Stomach smooth muscle (tissue), 2 donors: ENCODE results near the gene CYB561D2.

Source experiments
- H3K27ac ChIP-seq: one replicate; pipeline ENCODE4 v1.7.0; 2013; ENCODE audit warnings: mild to moderate bottlenecking, low read length, inconsistent platforms
- H3K27me3 ChIP-seq, 2 donors: one replicate each; pipeline ENCODE4 v1.7.0; 2013; ENCODE audit warnings: low read length in 2 of 2; ENCODE audit not compliant: insufficient read depth in 2 of 2, control insufficient read depth in 1 of 2
- H3K36me3 ChIP-seq, 2 donors: one replicate each; pipeline ENCODE4 v1.7.0; 2013; ENCODE audit warnings: low read length in 2 of 2; ENCODE audit not compliant: control insufficient read depth in 2 of 2, insufficient read depth in 2 of 2
- H3K4me1 ChIP-seq: one replicate; pipeline ENCODE4 v1.7.0; 2013; ENCODE audit warnings: low read length; ENCODE audit not compliant: control insufficient read depth, insufficient read depth
- H3K4me3 ChIP-seq, 2 donors: one replicate each; pipeline ENCODE4 v1.7.0; 2013; ENCODE audit warnings: low read length in 2 of 2
- H3K9ac ChIP-seq, 2 donors: one replicate each; pipeline ENCODE4 v1.7.0; 2013; ENCODE audit warnings: low read length in 2 of 2, mild to moderate bottlenecking in 1 of 2
- H3K9me3 ChIP-seq, 2 donors: one replicate each; pipeline ENCODE4 v1.7.0; 2013; ENCODE audit warnings: low read length in 2 of 2; ENCODE audit not compliant: control insufficient read depth in 2 of 2
- donor health status: healthy.
- donor health status: Pancreatic carcinoma.

CYB561D2 gene

DNA sequence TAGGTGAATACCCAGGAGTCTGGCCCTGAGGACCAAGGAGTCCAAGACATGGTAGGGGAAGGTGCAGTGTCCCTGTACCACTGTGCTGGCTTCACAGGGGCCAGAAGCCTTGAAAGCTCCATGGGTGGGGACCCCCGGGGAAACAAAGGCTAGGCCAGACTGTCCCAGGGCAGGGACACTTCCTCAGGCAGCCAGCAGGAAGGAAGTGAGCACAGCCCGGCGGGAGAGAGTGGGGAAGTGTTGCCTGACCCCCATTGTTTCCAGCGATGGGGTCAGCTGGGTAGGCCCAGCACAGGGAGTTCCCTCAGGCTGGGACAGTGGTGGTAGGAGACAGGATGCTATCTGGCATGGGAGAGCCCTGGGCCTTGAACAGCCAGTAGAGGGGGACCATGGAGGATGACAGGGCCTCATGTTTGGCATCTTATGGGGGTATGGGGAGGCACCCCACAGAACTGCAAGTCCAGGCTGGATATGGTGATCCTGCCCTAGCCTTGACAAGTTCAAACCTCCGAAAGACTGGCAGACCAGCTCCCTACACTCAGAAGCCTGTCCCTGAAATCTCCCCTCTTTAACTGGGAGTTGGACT lies 27.0 kb upstream of the CYB561D2 start:
- Histone ChIP-seq H3K9ac (no peak overlapping the region), H3K9me3 (no peaks in the 10 kb centered on the region), H3K36me3 (peaks cover 10 to 15% of the 10 kb centered on the region in 2 donors), H3K27ac (peak overlapping the region; percentile 94), H3K27me3 (no peaks in the 10 kb centered on the region), H3K4me1 (peaks cover 56% of the 10 kb centered on the region), H3K4me3 (peak overlapping the region in 1 of 2 donors; percentile 8)

GRCh38 chr3:50324351-50325112 lies 26.1 kb upstream of the CYB561D2 start:
- Histone ChIP-seq H3K4me1 (peaks cover 50% of the 10 kb centered on the region), H3K9me3 (no peaks in the 10 kb centered on the region), H3K36me3 (peaks cover 12% of the 10 kb centered on the region in 2 donors), H3K27ac (peak overlapping the region; percentile 94), H3K27me3 (no peaks in the 10 kb centered on the region), H3K4me3 (no peak overlapping the region), H3K9ac (peak overlapping the region in 1 of 2 donors; percentile 29)

GRCh38 chr3:50325113-50325480 lies 25.6 kb upstream of the CYB561D2 start:
- no peak overlapping the region for H3K27ac ChIP-seq

DNA sequence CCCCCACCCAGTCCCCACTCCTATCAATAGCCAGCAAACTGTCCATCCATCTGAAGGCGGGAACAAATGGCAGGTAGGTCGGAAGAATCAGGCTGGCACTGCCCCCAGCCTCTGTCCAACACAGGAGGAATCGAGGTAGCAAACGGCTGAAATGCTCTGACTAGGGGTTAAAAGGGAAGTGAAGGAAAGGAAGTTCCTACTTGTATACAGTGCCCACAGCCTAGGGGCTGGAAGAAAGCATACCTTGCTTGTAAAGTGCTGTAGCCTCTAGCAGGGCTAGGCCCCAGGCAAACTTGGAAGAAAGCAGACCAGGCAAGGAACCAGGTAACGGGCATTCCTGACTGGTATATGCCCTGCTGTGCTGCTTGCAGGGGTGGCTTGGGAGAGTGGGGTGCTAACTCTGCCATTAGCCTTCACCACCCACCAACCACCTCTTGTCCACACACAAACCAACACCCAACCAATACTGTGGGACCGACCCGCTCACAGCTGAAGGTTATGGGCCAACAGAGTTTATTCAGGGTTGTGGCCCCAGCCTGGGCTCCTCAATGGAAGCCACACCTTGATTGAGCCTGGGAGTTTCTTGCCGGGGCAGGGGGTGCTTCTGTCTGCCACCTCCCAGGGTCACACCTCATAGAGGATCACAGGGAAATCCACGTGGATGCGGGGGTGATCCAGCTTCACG lies 25.0 kb upstream of the CYB561D2 start:
- no peaks in the 10 kb centered on the region for H3K27me3 ChIP-seq
- H3K36me3 ChIP-seq: peaks cover 20 to 23% of the 10 kb centered on the region in 2 donors
- H3K9ac ChIP-seq: no peak overlapping the region
- H3K4me1 ChIP-seq: peaks cover 39% of the 10 kb centered on the region
- no peak overlapping the region for H3K27ac ChIP-seq
- no peak overlapping the region for H3K4me3 ChIP-seq
- H3K9me3 ChIP-seq: no peaks in the 10 kb centered on the region

More at GRCh38 chr3:50325113-50325480, 25.6 kb upstream of the CYB561D2 start:
- Histone ChIP-seq H3K27me3 (no peaks in the 10 kb centered on the region), H3K4me1 (peaks cover 44% of the 10 kb centered on the region), H3K36me3 (peaks cover 14 to 18% of the 10 kb centered on the region in 2 donors), H3K4me3 (no peak overlapping the region), H3K9ac (no peak overlapping the region), H3K9me3 (no peaks in the 10 kb centered on the region)

GRCh38 chr3:50326182-50326541 lies 24.5 kb upstream of the CYB561D2 start:
- no peaks in the 10 kb centered on the region for H3K27me3 ChIP-seq
- no peaks in the 10 kb centered on the region for H3K9me3 ChIP-seq
- H3K9ac ChIP-seq: no peak overlapping the region
- H3K4me1 ChIP-seq: peaks cover 38% of the 10 kb centered on the region
- H3K27ac ChIP-seq: no peak overlapping the region
- H3K36me3 ChIP-seq: peaks cover 25 to 28% of the 10 kb centered on the region in 2 donors
- H3K4me3 ChIP-seq: no peak overlapping the region

DNA sequence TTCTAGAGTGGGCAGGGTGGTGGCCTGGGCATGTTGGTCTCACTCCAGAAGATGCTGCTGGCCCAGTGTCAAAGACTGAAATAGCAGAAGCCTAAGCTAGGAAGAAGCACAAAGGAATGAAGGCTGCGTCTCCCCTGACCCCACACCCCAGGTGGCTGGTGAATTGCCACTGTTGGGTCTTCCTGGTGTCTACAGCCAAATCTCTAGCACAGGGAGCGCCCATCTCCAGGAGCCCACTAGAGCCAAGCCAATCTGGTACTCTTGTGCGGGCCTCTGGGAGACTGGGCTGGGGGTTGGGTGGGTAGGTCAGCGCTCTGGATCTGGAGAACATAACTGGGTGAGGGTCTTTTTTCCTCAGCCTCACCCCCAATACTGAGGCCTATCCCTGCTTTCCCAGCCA lies 23.5 kb upstream of the CYB561D2 start:
- peaks cover 36% of the 10 kb centered on the region for H3K4me1 ChIP-seq
- H3K27ac ChIP-seq: peak overlapping the region; percentile 81
- H3K9me3 ChIP-seq: no peaks in the 10 kb centered on the region
- no peaks in the 10 kb centered on the region for H3K27me3 ChIP-seq
- peak overlapping the region; percentile 90 to 92 for H3K4me3 ChIP-seq
- peak overlapping the region; percentile 90 to 93 for H3K9ac ChIP-seq
- peaks cover 34 to 36% of the 10 kb centered on the region in 2 donors for H3K36me3 ChIP-seq

DNA sequence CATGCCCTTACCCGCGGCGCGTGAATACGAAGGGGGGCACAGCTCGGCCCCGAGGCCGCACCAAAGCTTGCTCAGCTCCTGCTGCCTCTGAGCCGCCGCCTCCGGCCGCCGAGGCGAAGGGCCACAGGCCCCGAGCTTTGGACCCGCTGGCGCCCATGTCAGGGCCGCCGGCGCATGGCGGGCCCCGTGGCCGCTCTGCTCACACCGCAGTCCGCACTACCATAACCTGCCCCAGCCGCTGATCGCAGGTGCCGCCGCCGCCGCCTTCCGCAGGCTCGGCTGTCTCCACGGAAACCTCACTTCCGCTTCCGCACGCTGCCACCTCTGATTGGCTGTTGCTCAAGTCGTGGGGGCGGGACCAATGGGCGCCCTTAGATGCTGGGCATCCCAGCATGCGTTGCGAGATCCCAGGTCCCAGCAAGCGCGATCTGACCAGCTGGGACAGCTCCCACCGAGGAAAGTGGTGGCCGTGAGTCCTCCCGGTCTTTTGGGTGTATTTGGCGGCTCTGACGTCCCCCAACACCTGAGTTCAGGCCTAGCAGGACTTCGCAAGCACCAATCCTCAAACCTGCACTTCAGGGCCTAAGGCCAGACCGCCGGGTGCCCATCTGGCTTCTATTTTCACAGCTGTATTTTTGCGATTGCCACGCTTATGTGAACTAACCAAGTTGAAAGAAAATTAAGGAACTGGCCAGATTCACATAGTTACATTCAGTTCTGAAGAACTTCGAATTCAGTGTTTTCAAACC lies 22.5 kb upstream of the CYB561D2 start, which contains the start of gene TUSC2:
TSS of gene TUSC2 (minus strand) at position 281 of the 749 bp plus-strand sequence. CDS start at position 157, 124 bp downstream.
- H3K9ac ChIP-seq: peak within 1 kb of the TSS; percentile 90 to 93
- H3K9me3 ChIP-seq: no peaks in the 10 kb centered on the region
- H3K27me3 ChIP-seq: no peaks in the 10 kb centered on the region
- H3K27ac ChIP-seq: peak within 1 kb of the TSS; percentile 81
- H3K36me3 ChIP-seq: peaks cover 36 to 38% of the 10 kb centered on the region in 2 donors
- peak within 1 kb of the TSS; percentile 90 to 92 for H3K4me3 ChIP-seq
- H3K4me1 ChIP-seq: peaks cover 29% of the 10 kb centered on the region

DNA sequence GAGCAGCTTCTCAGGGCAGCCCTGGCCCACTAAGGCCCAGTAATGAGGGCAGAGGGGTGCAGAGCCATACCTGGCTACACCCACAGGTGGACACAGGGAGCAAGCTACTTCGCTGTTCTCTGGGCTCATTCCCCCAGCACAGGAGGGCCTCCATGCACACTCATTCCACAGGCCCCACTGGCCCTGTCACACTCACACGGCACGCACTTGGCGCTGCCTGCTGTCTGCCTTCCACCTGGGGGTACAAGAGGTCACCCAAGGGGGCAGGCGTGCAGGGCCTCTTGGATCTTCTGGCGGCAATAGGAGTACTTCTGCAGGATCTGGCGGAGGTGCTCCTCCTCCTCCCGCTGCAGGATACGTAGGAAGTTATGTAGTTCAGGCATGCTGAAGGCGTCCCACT lies 20.3 kb upstream of the CYB561D2 start:
- Histone ChIP-seq H3K36me3 (peaks cover 39 to 41% of the 10 kb centered on the region in 2 donors), H3K4me3 (no peak overlapping the region), H3K27ac (no peak overlapping the region), H3K9me3 (no peaks in the 10 kb centered on the region), H3K4me1 (peaks cover 34% of the 10 kb centered on the region), H3K27me3 (no peaks in the 10 kb centered on the region), H3K9ac (no peak overlapping the region)

DNA sequence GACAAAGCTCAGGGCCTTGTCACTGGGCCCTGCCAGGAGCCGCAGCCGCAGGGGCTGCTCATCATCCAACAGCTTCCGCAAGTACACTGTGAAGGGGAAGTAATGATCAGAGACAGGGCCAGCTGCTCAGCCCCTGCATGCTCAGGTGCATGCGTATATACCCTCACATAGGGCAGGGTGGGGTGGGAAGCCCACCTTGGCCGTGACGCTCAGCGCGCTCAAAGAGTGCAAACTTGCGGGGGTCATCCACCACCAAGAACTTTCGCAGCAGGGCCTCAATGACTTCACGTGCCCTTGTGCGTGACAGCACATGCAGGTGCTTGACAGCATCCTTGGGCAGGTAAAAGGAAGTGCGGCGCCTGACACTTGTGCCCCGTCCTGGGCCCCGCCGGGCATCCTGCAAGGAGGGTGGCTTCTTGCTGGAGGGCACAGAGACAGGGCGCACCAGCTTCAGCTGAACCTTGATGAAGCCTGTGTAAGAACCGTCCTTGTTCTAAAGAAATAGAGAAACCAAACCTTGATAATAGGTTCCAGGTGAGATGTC lies 19.2 kb upstream of the CYB561D2 start:
- Histone ChIP-seq H3K9ac (no peak overlapping the region), H3K4me1 (peaks cover 45% of the 10 kb centered on the region)

DNA sequence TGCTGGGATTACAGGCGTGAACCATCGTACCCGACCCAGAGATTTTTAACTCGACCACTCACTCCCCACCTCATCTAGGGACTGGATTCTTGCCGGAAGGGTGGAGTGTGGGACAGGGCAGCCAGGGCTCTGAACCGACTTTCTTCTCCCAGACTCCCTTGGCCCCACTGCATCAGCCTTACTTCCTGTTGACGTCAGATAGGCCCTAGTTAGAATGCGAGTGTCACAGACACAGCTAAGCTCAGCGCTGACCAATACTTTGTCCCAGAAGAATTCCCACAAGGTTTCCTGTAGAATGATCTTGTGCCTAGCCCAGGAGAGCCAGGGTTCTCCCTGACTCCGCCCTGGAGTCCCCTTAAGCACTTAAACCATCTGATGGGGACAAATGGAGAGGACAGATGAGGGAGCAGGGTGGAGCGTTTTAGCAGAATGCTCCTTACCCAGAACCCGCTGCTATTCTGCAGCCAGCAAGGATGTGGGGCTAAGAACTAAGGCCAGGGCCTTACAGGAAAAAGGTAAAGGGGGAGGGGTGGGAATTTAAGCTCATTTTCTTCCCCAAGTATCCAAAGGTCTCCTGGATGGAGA lies 16.8 kb upstream of the CYB561D2 start:
- H3K4me3 ChIP-seq: peak overlapping the region in 1 of 2 donors; percentile 35
- no peaks in the 10 kb centered on the region for H3K27me3 ChIP-seq
- H3K27ac ChIP-seq: peak overlapping the region; percentile 64
- peaks cover 45% of the 10 kb centered on the region for H3K4me1 ChIP-seq
- peaks cover 30 to 32% of the 10 kb centered on the region in 2 donors for H3K36me3 ChIP-seq
- no peaks in the 10 kb centered on the region for H3K9me3 ChIP-seq
- H3K9ac ChIP-seq: peak overlapping the region; percentile 29 to 42

More for the DNA sequence above, 19.2 kb upstream of the CYB561D2 start:
- H3K4me3 ChIP-seq: no peak overlapping the region
- peaks cover 30 to 32% of the 10 kb centered on the region in 2 donors for H3K36me3 ChIP-seq
- H3K9me3 ChIP-seq: no peaks in the 10 kb centered on the region
- H3K27ac ChIP-seq: no peak overlapping the region
- H3K27me3 ChIP-seq: no peaks in the 10 kb centered on the region
